Measurements from ENCODE around the gene SLC5A10. TPM values are rescaled to one million over a fixed set of nuclear protein-coding genes. Genes with fewer than 3 reads are reported as not detected.
"Not testable (repeated sequence)": the region's sequence is repeated elsewhere in the genome, so short reads cannot be mapped to it uniquely, and the experiment has no call there.

The SLC5A10 gene
- total RNA-seq, 1 donor from 2014 or later: not detected

- DNase-seq (ENCODE audit: low read depth): no peak
Observed at GRCh38 chr17:18946536-18946935, 5.4 kb upstream of the SLC5A10 start.

DNA sequence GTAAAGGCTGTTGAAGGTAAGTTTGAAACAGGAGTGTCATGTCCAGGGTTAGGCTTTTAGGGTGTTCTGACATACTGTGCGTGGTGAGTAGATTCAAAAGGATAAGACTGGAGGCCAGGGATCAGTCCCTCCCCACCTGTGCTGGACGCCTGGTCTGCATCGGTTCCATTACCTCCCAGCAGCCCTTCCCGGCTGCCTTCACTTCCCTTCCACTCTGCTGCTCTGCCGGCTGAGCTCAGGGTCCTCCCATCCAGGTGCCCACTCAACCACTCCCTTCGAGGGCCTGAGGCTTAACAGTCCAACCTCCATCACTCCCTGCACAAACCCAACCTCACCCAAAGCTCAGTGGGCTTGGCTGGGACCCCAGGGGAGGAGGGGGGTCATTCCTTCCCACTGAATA is 4.1 kb upstream of the SLC5A10 start:
- no peak for DNase-seq (ENCODE audit: low read depth)

- DNase-seq (ENCODE audit: low read depth): no peak
Observed at GRCh38 chr17:18948476-18949006, 3.4 kb upstream of the SLC5A10 start.

- DNase-seq (ENCODE audit: low read depth): no peak
Observed at GRCh38 chr17:18949566-18949965, 2.4 kb upstream of the SLC5A10 start.

GRCh38 chr17:18950346-18950745 is 1.6 kb upstream of the SLC5A10 start:
- DNase-seq (ENCODE audit: low read depth): no peak

DNA sequence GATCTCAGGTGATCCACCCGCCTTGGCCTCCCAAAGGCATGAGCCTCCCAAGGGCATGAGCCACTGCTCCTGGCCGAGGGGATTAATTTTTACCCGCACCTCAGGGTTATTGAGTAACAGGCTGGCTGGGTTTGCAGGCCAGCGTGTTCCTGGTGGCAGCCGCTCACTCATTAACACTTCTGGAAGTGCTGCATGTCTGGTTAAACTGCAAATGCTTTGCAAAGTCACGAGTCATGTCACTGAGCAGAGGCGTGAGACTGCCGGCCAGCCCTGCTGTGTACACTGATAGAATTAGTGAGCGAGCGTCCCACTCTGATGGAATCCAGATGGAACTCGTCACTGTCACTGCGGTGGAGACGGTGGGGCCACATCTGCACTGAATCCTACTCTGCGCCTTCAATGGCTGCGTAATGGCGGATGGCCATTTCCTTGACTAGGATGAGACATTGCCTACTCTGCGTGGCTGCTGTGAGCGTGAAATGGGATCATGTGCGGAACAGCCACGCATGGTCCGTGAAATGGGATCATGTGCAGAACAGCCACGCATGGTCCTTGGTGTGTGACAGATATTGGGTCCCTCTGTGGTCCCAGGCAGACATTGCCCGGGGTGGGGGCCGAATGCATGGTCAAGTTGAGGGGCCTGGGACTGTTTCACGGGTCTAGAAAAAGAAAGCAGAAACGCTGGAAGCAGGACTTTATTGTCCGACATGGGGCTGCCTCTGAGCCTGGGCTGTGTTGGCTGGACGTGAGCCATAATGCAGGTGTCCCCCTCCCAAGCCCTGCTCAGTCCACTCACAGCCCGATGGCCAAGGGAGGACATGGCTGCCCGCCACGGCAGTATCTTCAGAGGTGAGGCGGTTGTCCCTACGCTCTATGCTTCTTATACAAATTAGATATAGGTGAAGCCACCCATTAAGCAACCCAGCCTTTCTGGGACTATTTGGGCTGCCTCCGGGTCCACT is 740 bp upstream of the SLC5A10 start:
- no peak for DNase-seq (ENCODE audit: low read depth)

- no peak for DNase-seq (ENCODE audit: low read depth)
Observed at GRCh38 chr17:18953231-18953728, 1.3 kb downstream of the SLC5A10 start.

GRCh38 chr17:18954321-18954720 is 2.4 kb downstream of the SLC5A10 start:
- DNase-seq (ENCODE audit: low read depth): no peak

- no peak for DNase-seq (ENCODE audit: low read depth)
Observed at GRCh38 chr17:18955009-18955408, 3.0 kb downstream of the SLC5A10 start.

DNA sequence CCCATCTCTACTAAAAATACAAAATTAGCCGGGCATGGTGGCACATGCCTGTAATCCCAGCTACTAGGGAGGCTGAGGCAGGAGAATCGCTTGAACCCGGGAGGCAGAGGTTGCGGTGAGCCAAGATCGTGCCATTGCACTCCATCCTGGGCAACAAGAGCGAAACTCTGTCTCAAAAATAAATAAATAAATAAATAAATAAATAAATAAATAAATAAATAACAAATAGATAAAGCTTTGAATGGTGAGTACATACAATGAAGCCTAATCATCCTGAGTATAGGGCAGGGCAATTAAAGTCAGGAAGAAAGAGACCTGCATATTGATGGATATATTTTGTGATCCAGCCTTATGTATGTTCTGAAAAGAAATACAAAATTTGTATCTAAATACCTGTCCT is 4.1 kb downstream of the SLC5A10 start:
- not testable (repeated sequence) for DNase-seq (ENCODE audit: low read depth)

- DNase-seq (ENCODE audit: low read depth): no peak
Observed at GRCh38 chr17:18956581-18956980, 4.6 kb downstream of the SLC5A10 start.

GRCh38 chr17:18957831-18958230 is 5.9 kb downstream of the SLC5A10 start:
- DNase-seq (ENCODE audit: low read depth): no peak

GRCh38 chr17:18958611-18959010 is 6.6 kb downstream of the SLC5A10 start:
- no peak for DNase-seq (ENCODE audit: low read depth)

DNA sequence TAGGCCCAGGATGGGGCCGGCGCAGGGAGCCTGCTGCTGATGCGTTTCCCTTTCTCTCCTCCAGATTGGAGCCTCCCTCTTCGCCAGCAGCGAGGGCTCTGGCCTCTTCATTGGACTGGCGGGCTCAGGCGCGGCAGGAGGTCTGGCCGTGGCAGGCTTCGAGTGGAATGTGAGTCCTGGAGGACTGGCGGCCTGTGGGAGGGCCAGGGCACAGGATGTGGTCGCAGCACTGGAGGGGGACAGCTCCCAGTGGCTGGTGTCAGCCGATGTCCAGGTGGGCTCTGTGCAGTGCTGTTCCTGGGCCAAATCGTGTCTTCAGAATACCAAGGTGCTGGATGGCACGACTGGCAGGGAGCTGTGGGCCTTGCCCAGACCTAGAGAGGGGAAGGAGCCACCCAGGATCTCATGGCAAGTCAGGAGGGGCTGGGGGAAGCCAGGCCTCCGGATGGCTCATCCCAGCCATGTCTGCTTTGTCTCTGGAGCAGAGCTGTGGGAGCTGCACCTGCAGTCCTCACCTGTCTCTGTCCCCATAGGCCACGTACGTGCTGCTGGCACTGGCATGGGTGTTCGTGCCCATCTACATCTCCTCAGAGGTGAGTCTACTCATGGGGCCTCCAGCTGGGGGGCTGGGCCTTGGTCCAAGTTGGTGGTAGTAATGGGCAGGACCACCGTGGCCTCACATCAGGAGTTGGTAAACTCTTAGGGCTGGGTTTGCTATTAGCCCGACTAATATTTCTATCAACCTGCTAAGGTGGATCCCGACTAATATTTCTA is 7.3 kb downstream of the SLC5A10 start:
- DNase-seq (ENCODE audit: low read depth): no peak

DNA sequence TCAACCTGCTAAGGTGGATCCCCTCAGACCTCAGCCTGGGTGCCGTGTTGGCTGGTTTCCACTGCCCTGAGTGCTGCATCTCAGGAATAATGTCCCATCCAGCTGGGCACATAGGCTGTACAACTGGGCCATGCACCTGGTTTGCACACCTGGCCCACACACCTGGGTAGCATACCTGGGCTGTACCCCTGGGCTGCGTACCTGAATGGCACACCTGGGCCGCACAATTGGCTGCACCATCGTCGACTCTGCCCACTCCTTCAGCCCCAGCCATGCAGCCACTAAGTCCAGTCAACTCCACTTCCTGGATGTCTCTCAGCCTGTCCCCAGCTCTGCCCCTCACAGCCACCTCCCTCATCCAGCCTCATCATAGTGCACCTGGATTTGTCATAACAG is 7.9 kb downstream of the SLC5A10 start:
- DNase-seq (ENCODE audit: low read depth): no peak

DNA sequence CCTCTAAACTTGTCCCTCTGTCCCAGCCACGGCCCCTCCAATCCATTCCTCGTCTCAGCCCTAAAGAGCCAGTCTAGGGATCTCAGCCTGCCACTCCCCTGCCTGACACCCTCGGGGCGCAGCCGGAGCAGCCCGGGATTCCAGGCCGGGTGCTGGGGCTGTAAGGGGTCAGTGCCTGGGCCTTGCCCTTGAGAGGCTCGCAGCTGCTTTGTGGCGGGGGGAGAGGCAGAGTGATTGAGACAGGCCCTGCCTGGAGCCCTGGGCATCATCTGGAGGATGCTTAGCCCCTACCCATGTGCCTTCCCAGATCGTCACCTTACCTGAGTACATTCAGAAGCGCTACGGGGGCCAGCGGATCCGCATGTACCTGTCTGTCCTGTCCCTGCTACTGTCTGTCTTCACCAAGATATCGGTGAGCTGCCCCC is 8.3 kb downstream of the SLC5A10 start:
- no peak for DNase-seq (ENCODE audit: low read depth)

GRCh38 chr17:18960803-18961511 is 9.0 kb downstream of the SLC5A10 start:
- DNase-seq (ENCODE audit: low read depth): peak; percentile 67

DNA sequence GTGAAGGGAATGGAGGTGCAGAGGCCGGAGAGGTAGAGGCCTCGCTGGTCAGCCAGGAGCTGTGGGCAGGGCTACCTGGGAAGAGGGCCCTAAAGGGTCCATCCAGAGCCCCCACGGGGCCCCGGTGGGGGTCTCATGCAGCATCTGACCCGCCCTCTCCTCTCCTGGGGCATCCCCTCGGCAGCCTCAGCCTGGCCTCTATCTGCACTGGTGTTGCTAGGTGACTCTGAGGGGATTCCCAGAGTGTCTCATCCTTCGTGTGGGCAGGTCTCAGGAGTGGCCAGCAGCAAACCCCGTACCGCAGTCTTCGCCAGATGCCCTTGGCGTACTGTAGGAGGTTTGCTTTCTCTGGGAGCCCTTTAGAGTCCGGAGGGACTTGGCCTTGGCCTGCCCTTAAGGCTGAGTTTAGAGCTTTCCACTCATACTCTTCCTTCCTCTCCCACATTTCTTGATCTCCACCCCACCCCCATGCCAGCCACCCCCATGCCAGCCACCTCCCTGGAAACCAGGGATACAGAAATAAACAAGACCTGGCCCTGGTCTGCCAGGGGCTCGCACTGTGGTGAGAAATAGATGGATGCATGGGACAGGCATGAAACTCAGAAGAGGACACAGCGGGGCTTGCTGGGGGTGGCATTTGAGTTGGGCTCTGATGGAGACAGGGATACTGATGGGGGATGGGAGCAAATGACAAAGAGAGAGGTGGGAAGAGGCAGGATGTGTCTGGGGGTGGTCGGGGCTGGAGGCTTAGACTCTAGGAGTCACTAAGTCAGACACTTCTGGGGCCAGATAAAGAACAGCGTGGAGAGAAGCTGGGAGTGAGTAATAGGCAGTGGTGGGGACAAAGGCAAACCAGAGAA is 9.9 kb downstream of the SLC5A10 start:
- no peak for DNase-seq (ENCODE audit: low read depth)

DNA sequence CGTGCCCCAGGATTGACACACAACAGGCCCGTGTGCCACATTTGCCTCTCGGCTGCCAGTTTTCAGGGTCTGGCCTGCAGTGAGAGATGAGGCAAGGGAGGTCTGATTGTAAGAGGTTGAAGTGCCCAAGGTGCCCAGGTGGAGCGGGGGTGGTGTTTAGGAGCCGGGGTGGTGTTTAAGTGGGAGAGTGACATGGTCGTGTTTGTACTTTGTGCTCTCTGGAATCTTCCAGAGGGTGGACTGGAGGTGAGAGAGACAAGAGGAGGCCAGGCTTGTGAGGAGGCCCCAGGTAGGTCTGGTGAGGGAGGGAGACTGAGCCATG is 10.5 kb downstream of the SLC5A10 start:
- no peak for DNase-seq (ENCODE audit: low read depth)

All from myocyte (in vitro differentiated cells).